Measurements from ENCODE around the gene KHSRP.

The KHSRP gene

DNA sequence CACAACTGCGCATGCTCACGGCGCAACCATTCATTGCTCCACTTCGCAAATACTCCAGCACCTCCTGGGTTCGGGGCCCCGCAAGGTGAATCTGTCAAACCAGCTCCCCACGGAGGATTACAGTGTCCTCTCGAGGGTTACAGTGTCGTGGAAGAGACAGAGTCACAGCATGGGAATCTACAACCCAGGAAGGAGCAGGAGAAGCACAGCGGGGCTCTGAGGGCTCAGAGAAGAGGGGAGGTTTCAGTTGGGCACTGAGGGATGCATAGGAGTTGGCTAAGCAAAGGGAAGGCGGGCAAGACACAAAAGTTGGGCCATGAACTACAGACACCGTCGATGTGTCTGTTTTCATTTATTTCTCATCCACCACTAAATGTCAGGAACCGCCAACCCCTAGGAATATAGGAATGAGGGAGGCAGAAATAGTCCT is 30.6 kb downstream of the KHSRP start:
- Mint-ChIP-seq H3K27me3 (no peaks in the 10 kb centered on the region), H3K27ac (peak overlapping the region; percentile 93), H3K36me3 (ENCODE audit: low read depth) (peaks cover 16% of the 10 kb centered on the region), H3K4me3 (peak overlapping the region; percentile 91), H3K4me1 (peaks cover 22% of the 10 kb centered on the region), H3K9me3 (no peaks in the 10 kb centered on the region)
- ATAC-seq (no peak), DNase-seq (no peak)

DNA sequence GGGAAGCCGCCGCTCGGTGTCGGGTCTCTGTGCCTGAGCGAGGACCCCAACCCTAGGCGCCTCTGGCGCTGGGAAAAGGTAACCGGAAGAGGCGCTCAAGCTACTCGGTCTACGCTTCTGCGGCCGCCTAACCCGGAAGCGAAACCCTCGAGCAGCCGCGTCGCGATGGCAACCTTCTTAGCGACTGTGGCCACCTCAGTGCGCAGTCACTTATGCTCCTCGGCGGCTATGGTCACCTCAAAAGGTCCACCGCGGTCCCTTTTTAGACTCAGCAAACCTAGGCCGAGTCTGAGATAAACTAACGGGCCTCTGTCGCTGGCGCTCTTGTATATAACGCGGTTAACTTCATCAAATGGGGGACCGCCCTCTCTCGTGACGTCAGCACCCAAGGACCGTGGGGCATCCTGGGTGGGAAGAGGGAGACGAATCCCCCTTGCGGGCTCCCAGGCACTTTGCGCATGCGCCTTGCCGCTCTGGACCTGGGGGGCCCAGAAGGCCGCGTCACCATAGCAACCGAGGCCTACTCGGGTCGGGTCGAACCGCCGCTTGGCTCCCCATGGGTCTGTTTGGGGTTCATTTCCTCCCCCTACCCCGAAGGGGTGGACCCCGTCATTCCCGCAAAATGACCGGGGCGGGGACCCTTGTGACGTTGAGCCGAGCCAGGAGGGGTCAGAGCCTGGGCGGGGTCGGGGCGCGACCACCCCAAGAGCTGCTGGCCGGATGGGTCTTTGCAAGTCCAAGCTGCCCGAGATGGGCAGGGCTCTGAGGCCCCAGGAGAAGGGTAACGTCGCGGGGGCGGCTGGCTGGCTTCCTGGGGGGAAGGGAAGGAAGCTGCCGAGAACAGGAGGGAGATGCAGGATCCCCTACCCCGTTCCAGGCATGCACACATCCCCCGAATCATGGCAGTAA is 31.3 kb downstream of the KHSRP start, which contains the start of gene GTF2F1:
Gene GTF2F1 (minus strand): TSS at position 91 of the 909 bp plus-strand sequence. CDS start 169 bp downstream, outside the sequence.
- Mint-ChIP-seq H3K4me1 (peaks cover 22% of the 10 kb centered on the region), H3K27me3 (no peaks in the 10 kb centered on the region), H3K9me3 (no peaks in the 10 kb centered on the region), H3K4me3 (peak within 1 kb of the TSS; percentile 91), H3K36me3 (ENCODE audit: low read depth) (peaks cover 19% of the 10 kb centered on the region), H3K27ac (peak within 1 kb of the TSS; percentile 93)
- peak; percentile 96 for DNase-seq
- peak; percentile 87 for ATAC-seq

DNA sequence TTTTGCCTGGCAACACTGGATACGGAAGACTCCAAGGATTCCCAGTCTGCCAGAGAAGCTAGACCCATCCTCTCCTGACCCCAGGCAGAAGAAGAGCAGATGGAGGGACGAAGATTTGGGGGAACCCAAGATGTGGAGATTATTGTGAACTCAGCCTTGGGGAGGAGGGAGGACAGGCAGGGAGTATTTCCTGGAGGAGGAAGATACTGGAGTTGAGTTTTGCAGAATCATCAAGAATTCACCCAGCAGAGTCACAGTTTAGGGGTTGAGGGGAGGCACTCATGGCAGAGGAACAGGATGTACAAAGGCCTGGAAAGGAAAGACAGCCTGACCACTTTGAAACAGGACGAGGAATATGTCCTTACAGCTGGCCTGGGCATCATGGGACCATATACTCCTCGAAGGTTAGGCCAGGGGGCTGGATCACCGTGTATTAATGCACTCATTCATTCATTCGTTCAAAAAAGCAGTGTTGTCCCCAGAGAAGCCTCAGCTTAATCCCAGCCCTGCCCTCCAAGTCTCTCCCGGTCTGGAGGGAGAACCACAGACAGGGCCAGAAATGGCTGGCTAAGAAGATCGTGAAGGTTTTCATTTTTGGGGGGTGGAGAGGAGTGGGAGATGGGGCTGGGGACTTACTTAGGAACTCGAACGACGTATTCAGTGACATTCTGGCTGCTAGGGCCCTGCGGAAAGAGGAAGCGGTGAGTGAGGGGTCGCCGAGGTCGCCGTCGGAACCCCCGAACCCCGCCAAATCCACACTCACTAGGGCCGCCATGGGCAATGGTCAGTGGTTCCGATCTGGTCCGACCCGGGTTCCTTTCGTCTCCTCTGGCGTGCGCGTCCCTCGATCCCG is 32.2 kb downstream of the KHSRP start:
- Mint-ChIP-seq H3K27ac (peak overlapping the region; percentile 93), H3K27me3 (no peaks in the 10 kb centered on the region), H3K9me3 (no peaks in the 10 kb centered on the region), H3K36me3 (ENCODE audit: low read depth) (peaks cover 23% of the 10 kb centered on the region), H3K4me1 (peaks cover 22% of the 10 kb centered on the region), H3K4me3 (peak overlapping the region; percentile 91)
- no peak for DNase-seq
- no peak for ATAC-seq

DNA sequence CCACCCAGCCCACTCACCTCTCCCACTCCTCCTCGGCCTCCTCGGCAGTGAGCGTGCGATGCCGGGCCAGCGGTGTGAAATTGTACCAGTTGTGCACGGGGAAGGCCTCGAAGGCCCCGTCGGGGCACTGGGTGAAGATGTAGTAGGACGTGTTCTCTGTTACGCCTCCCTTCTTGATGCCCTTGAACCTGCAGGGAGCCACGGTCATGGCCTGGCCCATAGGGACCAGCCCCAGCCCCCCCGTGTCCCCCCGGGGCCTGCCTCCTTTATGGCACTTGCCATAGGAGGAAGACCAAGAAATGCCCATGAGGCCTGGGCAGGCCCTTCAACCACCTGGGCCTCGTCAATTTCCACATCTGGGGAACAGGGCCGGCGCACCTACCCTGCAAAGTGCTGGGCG is 37.2 kb downstream of the KHSRP start:
- Mint-ChIP-seq H3K4me3 (no peak overlapping the region), H3K9me3 (no peaks in the 10 kb centered on the region), H3K27me3 (no peaks in the 10 kb centered on the region), H3K36me3 (ENCODE audit: low read depth) (peaks cover 34% of the 10 kb centered on the region), H3K27ac (no peak overlapping the region), H3K4me1 (peaks cover 12% of the 10 kb centered on the region)
- DNase-seq (no peak), ATAC-seq (no peak)

DNA sequence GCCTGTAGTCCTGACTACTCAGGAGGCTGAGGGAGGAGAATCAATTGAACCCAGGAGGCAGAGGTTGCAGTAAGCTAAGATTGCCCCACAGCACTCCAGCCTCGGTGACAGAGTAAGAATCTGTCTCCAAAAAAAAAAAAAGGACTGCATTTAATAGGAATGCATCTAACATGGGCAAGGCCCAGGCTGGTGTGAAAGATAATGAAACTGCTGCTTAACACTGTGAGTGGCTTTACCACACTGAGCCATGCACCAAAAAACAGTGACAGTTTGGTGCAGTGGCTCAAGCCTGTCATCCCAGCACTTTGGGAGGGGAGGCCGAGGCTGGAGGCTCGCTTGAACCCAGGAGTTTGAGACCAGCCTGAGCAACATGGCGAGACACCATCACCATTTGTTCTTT is 40.2 kb downstream of the KHSRP start:
- peaks cover 39% of the 10 kb centered on the region for H3K36me3 Mint-ChIP-seq (ENCODE audit: low read depth)
- no peak overlapping the region for H3K4me3 Mint-ChIP-seq
- no peaks in the 10 kb centered on the region for H3K4me1 Mint-ChIP-seq
- ATAC-seq (no peak), DNase-seq (no peak)
- H3K27me3 Mint-ChIP-seq, result no peaks in the 10 kb centered on the region
- H3K9me3 Mint-ChIP-seq, result no peaks in the 10 kb centered on the region
- H3K27ac Mint-ChIP-seq, result no peak overlapping the region

DNA sequence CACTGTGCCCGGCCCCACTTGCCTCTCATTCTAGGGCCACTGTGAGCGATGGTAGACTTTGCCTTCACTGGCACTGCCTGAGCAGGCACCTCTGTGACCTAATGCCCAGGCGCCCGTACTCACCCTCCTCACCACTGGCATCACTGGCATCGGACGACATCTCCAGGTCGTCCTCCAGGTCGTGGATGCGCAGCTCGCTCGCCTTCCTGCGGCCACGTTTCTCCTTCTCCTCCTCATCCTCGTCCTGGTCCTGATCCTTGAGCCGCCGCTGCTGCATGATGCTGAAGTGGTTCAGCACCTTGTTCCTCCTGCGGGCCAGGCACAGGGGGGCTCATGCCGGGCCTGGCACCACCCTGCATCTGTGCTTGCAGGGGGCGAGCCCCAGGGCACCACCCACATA is 41.4 kb downstream of the KHSRP start:
- Mint-ChIP-seq H3K27me3 (no peaks in the 10 kb centered on the region), H3K4me3 (no peak overlapping the region), H3K4me1 (no peaks in the 10 kb centered on the region), H3K36me3 (ENCODE audit: low read depth) (peaks cover 33% of the 10 kb centered on the region), H3K27ac (no peak overlapping the region), H3K9me3 (no peaks in the 10 kb centered on the region)
- DNase-seq (no peak), ATAC-seq (no peak)

DNA sequence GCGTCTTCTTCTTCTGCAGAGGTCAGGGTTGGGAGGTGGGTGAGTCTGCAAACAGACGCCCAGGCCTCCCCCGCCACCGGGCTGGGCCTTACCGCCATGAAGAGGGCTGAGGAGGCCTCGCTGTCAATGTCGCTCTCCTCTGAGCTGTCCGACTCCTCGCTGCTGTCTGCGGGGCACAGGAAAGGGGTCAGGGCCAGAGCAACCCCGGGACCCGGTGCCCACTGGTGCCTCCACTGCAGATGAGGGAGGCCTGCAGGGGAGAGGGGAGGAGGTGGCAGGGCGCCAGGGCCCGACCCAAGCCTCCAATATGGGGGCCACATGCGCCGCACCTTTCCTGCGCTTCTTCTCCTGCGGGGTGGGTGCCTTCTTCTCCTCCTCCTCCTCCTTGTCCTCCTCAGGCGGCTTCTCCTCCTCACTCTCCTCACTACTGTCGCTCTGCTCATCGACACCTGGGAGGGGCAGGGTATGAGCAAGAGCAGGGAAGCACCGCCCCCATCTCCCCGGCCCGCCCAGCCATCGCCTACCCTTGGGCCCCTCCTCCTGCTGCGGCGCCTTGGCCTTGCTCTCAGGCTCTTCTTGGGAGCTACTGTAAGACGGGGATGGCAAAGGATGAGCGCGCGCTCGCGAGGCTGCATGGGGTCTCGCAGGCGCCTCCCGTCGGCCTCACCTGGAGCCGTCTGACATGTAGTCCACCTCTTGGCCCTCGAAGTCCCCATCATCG is 43.4 kb downstream of the KHSRP start:
- Mint-ChIP-seq H3K36me3 (ENCODE audit: low read depth) (peaks cover 31% of the 10 kb centered on the region), H3K27me3 (no peaks in the 10 kb centered on the region), H3K9me3 (no peaks in the 10 kb centered on the region), H3K4me1 (no peaks in the 10 kb centered on the region), H3K27ac (no peak overlapping the region), H3K4me3 (no peak overlapping the region)
- ATAC-seq (no peak), DNase-seq (no peak)

DNA sequence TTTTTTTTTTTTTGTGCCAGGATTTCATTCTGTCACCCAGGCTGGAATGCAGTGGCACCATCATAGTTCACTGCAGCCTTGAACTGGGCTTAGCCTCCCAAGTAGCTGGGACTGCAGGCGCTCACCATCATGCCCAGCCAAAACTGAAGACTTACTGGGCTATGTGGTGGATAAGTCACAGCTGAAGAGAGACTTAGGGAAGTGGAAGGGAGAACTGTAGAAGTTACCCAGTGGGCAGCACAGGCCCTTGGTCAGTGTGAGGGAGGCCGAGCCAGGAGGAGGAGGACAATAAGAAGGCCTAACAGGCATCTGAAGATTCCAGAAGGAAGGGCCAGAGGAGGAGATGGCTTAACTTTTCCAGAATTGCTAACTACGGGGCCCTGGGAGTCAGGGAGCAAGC is 44.9 kb downstream of the KHSRP start:
- H3K36me3 Mint-ChIP-seq (ENCODE audit: low read depth), result peaks cover 28% of the 10 kb centered on the region
- DNase-seq (no peak), ATAC-seq (no peak)
- no peak overlapping the region for H3K27ac Mint-ChIP-seq
- no peak overlapping the region for H3K4me3 Mint-ChIP-seq
- no peaks in the 10 kb centered on the region for H3K9me3 Mint-ChIP-seq
- no peaks in the 10 kb centered on the region for H3K27me3 Mint-ChIP-seq
- no peaks in the 10 kb centered on the region for H3K4me1 Mint-ChIP-seq

DNA sequence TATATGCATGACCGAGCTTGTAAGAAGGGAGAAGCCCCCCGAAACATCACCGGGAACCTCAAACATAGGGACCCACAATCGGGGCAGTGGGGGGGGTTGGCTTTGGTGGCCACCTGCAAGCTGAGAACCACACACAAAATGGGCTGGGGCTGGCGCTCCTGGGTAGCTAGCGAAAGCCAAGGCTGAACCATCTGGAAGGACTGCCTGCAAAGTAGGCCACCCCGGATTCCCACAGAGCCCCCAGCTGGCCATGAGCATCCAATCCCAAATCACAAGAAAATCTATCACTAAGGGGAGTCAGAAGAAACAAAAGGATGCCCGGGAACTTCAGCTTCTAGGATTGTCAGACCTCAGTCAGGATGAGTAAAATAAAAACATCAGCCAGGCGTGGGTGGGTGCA is 46.1 kb downstream of the KHSRP start:
- Mint-ChIP-seq H3K27me3 (no peaks in the 10 kb centered on the region), H3K9me3 (no peaks in the 10 kb centered on the region), H3K4me1 (peaks cover 4% of the 10 kb centered on the region), H3K27ac (no peak overlapping the region), H3K4me3 (no peak overlapping the region), H3K36me3 (ENCODE audit: low read depth) (peaks cover 26% of the 10 kb centered on the region)
- no peak for DNase-seq
- ATAC-seq, result no peak

DNA sequence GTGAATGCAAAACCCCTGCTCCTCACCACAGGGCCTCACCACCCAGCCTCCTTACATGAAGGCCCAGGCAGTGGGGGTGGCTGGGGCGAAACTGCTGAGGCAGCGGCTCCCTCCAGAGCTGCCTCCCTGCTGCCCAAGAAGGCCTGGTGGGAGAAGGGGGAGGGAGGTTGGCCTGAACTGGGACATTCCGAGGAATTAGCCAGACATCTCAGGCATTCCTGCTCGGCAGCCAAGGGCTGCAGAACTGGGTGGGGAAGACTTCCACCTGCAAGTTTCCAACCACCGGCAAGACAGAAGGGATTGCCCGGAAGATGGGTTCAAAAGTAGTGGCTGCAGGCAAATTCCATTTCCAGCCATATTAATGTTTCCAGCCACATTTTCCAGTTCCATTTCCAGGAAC is 46.6 kb downstream of the KHSRP start:
- H3K4me3 Mint-ChIP-seq, result no peak overlapping the region
- H3K27me3 Mint-ChIP-seq, result no peaks in the 10 kb centered on the region
- peaks cover 22% of the 10 kb centered on the region for H3K36me3 Mint-ChIP-seq (ENCODE audit: low read depth)
- H3K9me3 Mint-ChIP-seq, result no peaks in the 10 kb centered on the region
- no peak overlapping the region for H3K27ac Mint-ChIP-seq
- DNase-seq (no peak), ATAC-seq (no peak)
- peaks cover 7% of the 10 kb centered on the region for H3K4me1 Mint-ChIP-seq

DNA sequence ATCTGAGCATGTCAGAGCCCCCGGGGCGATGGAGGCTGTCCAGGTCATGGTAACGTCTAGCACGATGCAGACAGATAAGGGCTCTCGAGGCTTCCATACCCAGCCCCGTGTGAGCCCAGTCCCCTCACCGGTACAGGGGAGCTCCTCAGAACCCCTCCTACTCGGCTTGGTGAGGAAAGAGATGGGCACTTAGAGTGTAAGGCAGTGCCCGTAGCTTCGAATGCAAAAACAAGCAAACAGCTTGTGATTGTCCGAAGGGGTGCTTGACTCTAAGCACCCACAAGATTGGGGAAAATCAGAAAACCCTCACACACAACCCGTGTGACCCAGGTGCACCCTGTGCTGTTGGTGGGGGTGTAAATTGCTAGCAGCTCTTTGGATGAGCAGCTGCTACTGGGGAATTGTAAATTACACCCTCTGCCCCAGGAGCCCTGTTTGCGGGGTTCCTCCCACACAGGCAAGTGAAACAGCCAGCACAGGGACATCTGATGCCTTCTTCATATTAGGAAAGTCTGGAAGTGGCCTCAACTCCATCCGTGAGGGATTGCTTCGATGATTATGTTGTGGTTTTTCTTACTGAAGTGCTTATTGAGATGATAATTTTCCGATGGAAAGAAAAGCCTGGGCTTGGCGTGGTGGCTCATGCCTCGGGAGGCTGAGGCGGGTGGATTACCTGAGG is 48.0 kb downstream of the KHSRP start:
- Mint-ChIP-seq H3K27ac (no peak overlapping the region), H3K9me3 (no peaks in the 10 kb centered on the region), H3K27me3 (no peaks in the 10 kb centered on the region), H3K4me3 (no peak overlapping the region), H3K36me3 (ENCODE audit: low read depth) (peaks cover 17% of the 10 kb centered on the region), H3K4me1 (peaks cover 12% of the 10 kb centered on the region)
- ATAC-seq, result no peak
- no peak for DNase-seq

DNA sequence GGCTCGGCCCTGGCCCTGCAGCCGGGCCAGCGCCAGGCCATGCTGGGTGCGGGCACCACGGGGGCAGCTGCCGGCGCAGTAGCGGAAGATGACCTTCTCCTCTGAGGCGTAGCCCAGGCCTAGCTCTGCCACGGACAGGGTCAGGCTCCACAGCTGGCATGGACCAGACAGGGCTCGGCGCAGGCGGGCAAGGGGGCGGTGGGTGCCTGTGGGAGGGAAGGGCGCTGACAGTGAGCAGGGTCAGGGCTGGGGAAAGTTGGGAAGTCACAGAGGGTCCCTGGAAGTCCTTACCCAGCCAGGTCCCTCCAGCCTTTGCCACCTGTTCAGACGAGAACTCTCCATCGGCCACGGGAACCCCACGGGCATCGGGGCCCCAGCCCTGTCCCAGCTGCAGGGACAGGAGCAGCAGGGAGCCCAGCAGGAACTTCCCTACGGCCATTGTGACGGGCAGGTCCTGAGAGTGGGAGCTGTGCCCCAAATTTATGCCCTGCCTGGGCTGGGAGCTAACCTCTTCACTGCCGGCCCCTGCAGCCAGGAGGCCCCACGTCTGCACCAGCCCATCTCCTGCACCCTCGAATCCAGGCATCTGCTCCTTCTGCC is 49.1 kb downstream of the KHSRP start, which contains the start of gene PSPN:
Gene PSPN (minus strand): TSS at position 523 of the 600 bp plus-strand sequence. CDS start 84 bp downstream, at position 439.
- no peak within 1 kb of the TSS for H3K4me3 Mint-ChIP-seq
- H3K27ac Mint-ChIP-seq, result no peak within 1 kb of the TSS

DNA sequence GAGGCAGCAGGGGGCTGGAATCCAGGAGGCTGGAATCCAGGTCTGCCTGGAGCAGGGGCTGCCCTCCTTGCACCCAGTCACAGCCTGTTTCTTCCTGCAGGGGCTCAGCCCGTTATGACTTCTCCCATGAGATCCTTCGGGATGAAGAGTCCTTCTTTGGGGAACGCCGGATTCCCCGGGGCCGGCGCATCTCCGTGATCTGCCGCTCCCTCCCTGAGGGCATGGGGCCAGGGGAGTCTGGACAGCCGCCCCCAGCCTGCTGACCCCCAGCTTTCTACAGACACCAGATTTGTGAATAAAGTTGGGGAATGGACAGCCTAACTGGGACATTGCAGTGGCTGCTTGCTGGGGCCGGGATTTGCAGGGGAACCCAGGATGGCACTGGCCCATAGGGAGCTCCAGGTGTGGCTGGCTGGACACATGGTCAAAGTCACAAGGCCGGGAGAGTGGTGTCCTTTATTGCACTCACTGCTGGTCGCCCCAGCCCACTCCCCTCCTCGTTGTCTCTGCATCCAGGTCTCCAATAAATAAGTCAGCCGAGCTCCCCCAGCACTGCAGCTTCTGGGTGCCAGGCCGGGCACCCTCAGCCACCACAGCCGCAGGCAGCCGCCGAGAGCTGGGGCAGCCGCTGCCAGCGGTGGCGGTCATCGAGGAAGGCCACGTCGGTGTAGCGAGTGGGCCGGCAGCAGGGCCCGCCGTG is 49.8 kb downstream of the KHSRP start:
- Mint-ChIP-seq H3K36me3 (ENCODE audit: low read depth) (peaks cover 3% of the 10 kb centered on the region), H3K4me3 (no peak overlapping the region), H3K9me3 (no peaks in the 10 kb centered on the region), H3K4me1 (peaks cover 14% of the 10 kb centered on the region), H3K27ac (no peak overlapping the region), H3K27me3 (no peaks in the 10 kb centered on the region)
- ATAC-seq (no peak), DNase-seq (no peak)

More for the DNA sequence above, 49.1 kb downstream of the KHSRP start, which contains the start of gene PSPN:
- DNase-seq (no peak), ATAC-seq (no peak)
- H3K9me3 Mint-ChIP-seq, result no peaks in the 10 kb centered on the region
- peaks cover 13% of the 10 kb centered on the region for H3K4me1 Mint-ChIP-seq
- H3K36me3 Mint-ChIP-seq (ENCODE audit: low read depth), result peaks cover 8% of the 10 kb centered on the region
- H3K27me3 Mint-ChIP-seq, result no peaks in the 10 kb centered on the region
